CD4-positive, CD25-positive, alpha-beta regulatory T cell (primary cell): ENCODE data around the gene MAP2K5. TPM values are rescaled to one million over a fixed set of nuclear protein-coding genes. Genes with fewer than 3 reads are reported as not detected.
A peak's percentile ranks its signal among the peaks of the same experiment; 100 is the strongest.

ENCODE experiments used
- ATAC-seq, 2 donors: fragments of 150-1000 bp; cut with Tn5 transposase; one replicate each; pipeline ENCODE4 v1.10.0; 2021; ENCODE audit warnings: low read depth in 2 of 2, moderate number of reproducible peaks in 2 of 2, moderate library complexity in 1 of 2
- DNase-seq, 3 donors: peaks; one replicate each; pipeline versions ENCODE4 v3.0.0 to v3.0.0-alpha.2; 2012 to 2022; ENCODE audit warnings: mixed read lengths in 1 of 3
- H3K27ac ChIP-seq: one replicate; pipeline ENCODE4 v1.7.0; 2013; ENCODE audit warnings: mild to moderate bottlenecking, low read length; ENCODE audit not compliant: insufficient read depth, poor library complexity, severe bottlenecking
- H3K27me3 ChIP-seq: one replicate; pipeline ENCODE4 v1.7.0; 2013; ENCODE audit warnings: low read length; ENCODE audit not compliant: control insufficient read depth, insufficient read depth
- H3K36me3 ChIP-seq: one replicate; pipeline ENCODE4 v1.7.0; 2013; ENCODE audit warnings: mild to moderate bottlenecking, low read length, moderate library complexity; ENCODE audit not compliant: control insufficient read depth, insufficient read depth
- H3K4me1 ChIP-seq: 2 replicates; pipeline ENCODE4 v1.7.0; 2013; ENCODE audit warnings: mild to moderate bottlenecking, low read length; ENCODE audit not compliant: insufficient read depth, control insufficient read depth, poor library complexity, severe bottlenecking
- H3K4me3 ChIP-seq: one replicate; pipeline ENCODE4 v1.7.0; 2013; ENCODE audit warnings: low read depth, mild to moderate bottlenecking, low read length, moderate library complexity
- H3K9me3 ChIP-seq, 2 experiments: 1 replicate in 1 of 2; 2 replicates in 1 of 2; pipeline ENCODE4 v1.7.0; 2013; ENCODE audit warnings: low read length in 2 of 2, mild to moderate bottlenecking in 1 of 2, moderate library complexity in 1 of 2; ENCODE audit not compliant: control insufficient read depth in 2 of 2
- H3K27ac Mint-ChIP-seq, 3 donors: one replicate each; pipeline ENCODE4 v1.8.0; 2020 to 2022; ENCODE audit warnings: mild to moderate bottlenecking in 3 of 3, mixed read lengths in 3 of 3, moderate library complexity in 2 of 3
- H3K27me3 Mint-ChIP-seq: one replicate; pipeline ENCODE4 v1.8.0; 2022; ENCODE audit warnings: mild to moderate bottlenecking, mixed read lengths
- H3K36me3 Mint-ChIP-seq: one replicate; pipeline ENCODE4 v1.8.0; 2020; ENCODE audit warnings: mixed read lengths
- H3K4me1 Mint-ChIP-seq, 4 donors: one replicate each; pipeline ENCODE4 v1.8.0; 2020 to 2022; ENCODE audit warnings: mixed read lengths in 4 of 4, mild to moderate bottlenecking in 1 of 4
- H3K4me3 Mint-ChIP-seq, 4 donors: one replicate each; pipeline ENCODE4 v1.8.0; 2020 to 2022; ENCODE audit warnings: mild to moderate bottlenecking in 4 of 4, mixed read lengths in 4 of 4, moderate library complexity in 3 of 4
- H3K9me3 Mint-ChIP-seq, 7 donors: one replicate each; pipeline ENCODE4 v1.8.0; 2020 to 2022; ENCODE audit warnings: mixed read lengths in 7 of 7, mild to moderate bottlenecking in 3 of 7, moderate library complexity in 2 of 7
- polyA plus RNA-seq, 4 donors: library from polyadenylated mRNA; unstranded; fragments of 300-500 nt; fragmentation: Illumina TruSeq; gene quantifications; one replicate each; pipeline ENCODE4 v1.2.3, GENCODE V29; 2021
- total RNA-seq: library from RNA; stranded (reverse); gene quantifications from one replicate; pipeline ENCODE4 v1.2.3, GENCODE V29; 2022

Gene MAP2K5
- total and polyA plus RNA-seq, 5 donors from 2014 or later = 14.5 to 30.8 (median 17.0) TPM

DNA sequence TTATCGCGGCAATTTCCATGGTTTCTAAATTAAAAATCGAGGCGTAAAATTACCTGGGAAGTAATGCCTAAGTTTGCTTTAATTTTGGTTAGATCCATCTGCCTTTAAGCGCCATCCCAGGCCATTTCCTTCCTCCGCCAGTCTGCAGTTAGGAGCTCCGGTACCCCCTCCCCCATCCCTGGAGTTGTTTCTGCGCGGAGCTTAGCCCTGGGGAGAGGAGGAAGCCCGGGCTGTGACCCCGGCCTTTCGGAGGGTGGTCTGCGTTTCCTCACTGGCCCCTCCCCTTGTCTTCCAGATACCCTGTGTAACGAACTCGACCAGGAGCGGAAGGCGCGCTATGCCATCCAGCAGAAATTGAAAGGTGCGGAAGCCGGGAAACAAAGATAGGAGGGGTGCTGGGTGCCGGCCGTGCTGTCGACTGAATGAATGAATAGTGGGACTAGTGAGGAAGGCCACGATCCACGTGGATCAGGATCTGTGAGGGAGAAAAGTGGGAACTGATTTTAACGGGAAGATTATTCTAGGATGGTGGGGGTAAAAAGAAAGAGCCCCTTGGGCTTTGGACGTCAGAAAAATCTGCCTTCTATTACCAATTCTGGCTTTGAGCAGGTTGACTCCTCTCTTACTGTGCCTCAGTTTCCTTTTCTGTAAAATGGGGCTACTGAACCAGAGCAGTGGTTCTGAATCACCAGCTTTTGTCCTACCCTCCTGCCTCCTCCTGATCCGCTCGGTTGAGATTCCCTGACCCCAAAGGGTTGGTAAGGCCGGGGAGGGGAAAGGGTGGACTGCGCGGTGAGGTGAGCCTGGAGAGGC lies 290.6 kb downstream of the MAP2K5 start:
- Histone ChIP-seq H3K27ac (no peak overlapping the region), H3K36me3 (no peaks in the 10 kb centered on the region), H3K4me1 (peaks cover 62% of the 10 kb centered on the region), H3K4me3 (peak overlapping the region; percentile 24), H3K9me3 (no peaks in the 10 kb centered on the region), H3K27me3 (peaks cover 33% of the 10 kb centered on the region)
- no peaks in the 10 kb centered on the region for H3K36me3 Mint-ChIP-seq
- H3K4me1 Mint-ChIP-seq = peaks cover 6 to 57% (median 24%) of the 10 kb centered on the region in 4 donors
- H3K9me3 Mint-ChIP-seq = peaks cover 0 to 6% (median 0%) of the 10 kb centered on the region in 7 donors
- peak overlapping the region in 1 of 3 donors; percentile 57 for H3K27ac Mint-ChIP-seq
- H3K27me3 Mint-ChIP-seq = peaks cover 90% of the 10 kb centered on the region
- DNase-seq (peak in 1 of 3 donors; percentile 6), ATAC-seq (no peak)
- peak overlapping the region; percentile 78 to 98 (median 88) for H3K4me3 Mint-ChIP-seq

DNA sequence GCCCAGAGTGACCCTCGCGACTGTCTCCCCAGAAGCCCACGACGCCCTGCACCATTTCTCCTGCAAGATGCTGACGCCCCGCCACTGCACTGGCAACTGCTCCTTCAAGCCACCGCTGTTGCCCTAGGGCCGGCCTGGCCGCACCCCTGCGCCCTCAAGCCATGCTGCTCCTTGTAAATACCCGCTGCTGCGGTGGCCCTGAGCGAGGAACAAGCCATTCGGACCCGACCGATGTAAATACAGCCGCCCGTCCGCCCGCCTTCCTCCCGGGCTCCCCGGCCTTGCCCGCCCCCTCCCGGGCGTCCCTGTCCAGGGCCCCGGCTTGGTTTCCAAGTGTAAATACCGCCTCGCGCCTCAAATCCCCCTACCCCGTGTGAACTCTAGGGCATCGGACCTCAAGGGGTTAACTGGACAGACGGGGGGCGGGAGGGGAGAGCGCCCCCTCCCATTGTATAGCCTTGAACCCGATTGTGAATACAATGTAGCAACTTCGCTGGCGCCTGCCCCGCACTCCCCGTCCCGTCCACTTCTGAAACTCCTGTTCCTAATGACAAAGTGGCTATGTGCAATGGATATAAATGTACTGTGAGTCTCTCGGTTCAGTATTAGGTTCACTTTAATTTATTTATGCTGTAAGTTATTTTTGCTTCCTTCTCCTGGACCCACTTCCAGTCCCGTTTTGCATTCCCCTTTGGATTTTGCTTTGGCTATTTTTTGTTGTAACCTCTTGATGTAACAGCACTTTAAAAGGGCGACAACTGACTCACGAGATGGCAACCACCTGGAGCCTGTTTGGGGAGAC lies 291.4 kb downstream of the MAP2K5 start:
- no peak overlapping the region for H3K27ac ChIP-seq
- H3K4me1 ChIP-seq = peaks cover 58% of the 10 kb centered on the region
- Mint-ChIP-seq H3K36me3 (no peaks in the 10 kb centered on the region), H3K9me3 (peaks cover 0 to 4% (median 0%) of the 10 kb centered on the region in 7 donors), H3K4me1 (peaks cover 6 to 54% (median 21%) of the 10 kb centered on the region in 4 donors), H3K27me3 (peaks cover 88% of the 10 kb centered on the region), H3K27ac (peak overlapping the region in 1 of 3 donors; percentile 3), H3K4me3 (peak overlapping the region; percentile 78 to 98 (median 88))
- peaks cover 33% of the 10 kb centered on the region for H3K27me3 ChIP-seq
- H3K36me3 ChIP-seq = no peaks in the 10 kb centered on the region
- peak overlapping the region; percentile 78 for H3K4me3 ChIP-seq
- no peaks in the 10 kb centered on the region for H3K9me3 ChIP-seq
- DNase-seq = peak in 2 of 3 donors; percentile 36 to 46
- peak in 1 of 2 donors; percentile 43 for ATAC-seq

DNA sequence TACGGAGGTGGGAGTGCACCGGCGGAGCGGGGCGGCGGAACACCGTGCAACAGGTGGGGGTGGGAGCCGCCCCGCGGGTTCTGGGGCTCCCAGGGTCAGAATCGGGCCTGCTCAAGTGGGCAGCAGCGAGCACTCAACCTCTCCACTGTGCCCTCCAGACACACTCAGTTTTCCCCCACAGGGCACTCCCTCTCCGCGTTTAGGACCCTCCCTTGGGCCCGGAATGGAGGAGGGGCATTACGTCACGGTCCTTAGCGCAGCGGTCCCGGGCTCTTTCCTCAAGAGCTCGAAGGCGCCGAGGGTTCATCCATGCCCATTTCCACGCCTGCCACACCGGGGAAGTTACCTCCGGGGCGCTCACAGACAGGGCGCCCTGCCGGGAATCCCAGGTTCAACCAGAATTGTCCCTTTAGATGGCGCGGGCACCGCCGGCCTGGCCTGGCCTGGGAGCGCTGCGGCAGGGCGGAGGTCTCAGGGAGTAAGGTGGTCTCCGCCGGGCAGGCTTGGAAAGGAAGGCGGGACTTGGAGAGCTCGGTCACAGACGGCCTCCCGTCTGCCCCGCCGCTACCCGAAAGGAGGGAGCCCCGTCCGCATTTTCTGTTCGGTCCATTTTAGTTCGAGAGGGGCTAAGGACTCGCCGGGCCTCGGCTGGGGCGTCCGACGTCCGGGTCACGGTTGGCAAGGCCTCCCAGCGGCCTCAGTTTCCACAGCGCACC lies 292.2 kb downstream of the MAP2K5 start:
- H3K27ac Mint-ChIP-seq = peak overlapping the region in 2 of 3 donors; percentile 3 to 11
- Histone ChIP-seq H3K36me3 (no peaks in the 10 kb centered on the region), H3K27ac (no peak overlapping the region), H3K4me3 (peak overlapping the region; percentile 58), H3K4me1 (peaks cover 57% of the 10 kb centered on the region), H3K9me3 (no peaks in the 10 kb centered on the region), H3K27me3 (peaks cover 33% of the 10 kb centered on the region)
- ATAC-seq = no peak
- peak overlapping the region; percentile 78 to 98 (median 90) for H3K4me3 Mint-ChIP-seq
- H3K36me3 Mint-ChIP-seq = peaks cover under 1% of the 10 kb centered on the region
- peaks cover 9 to 53% (median 22%) of the 10 kb centered on the region in 4 donors for H3K4me1 Mint-ChIP-seq
- peaks cover 0 to 4% (median 0%) of the 10 kb centered on the region in 7 donors for H3K9me3 Mint-ChIP-seq
- peak in 1 of 3 donors; percentile 17 for DNase-seq
- peaks cover 83% of the 10 kb centered on the region for H3K27me3 Mint-ChIP-seq

DNA sequence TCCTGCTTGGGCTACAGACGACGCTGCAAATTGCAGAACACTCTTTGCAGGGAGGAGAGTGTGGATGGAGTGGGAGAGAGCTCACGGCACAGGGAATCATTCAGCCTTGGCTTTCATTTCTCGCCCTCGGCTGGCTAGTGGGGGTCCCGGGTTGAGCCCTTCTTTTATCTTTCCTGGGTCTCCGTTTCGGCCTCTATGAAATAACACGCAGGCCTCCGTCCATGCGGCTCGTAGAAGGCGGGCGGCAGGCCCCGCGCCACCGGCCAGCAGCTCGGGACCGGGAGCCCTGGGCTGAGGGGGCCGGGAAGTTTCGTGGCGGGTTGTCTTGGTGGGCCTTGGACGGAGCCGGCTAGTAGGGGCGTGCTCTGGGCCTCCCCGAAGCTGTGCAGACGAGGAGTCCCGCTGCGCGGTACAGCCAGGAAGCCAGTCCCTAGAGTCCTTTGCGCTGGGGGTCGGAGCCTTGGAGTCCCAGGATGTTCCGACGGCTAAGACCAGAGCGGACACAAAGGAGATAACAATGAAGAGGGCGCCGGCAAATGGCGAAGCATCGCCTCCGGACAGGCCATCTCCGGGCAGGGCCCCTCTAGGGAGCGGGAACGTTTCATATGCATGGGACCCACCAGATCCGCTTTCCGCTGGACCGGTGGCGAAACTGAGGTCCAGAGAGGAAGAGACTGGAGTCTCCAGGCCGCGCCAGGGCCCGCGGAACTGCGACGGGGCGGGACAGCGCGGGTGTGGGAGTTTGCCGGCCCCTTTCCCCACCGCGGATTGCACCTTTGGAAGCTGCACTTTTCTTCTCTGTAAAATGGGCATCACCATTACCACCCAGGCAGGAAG lies 293.0 kb downstream of the MAP2K5 start:
- Mint-ChIP-seq H3K4me1 (peaks cover 11 to 52% (median 24%) of the 10 kb centered on the region in 4 donors), H3K27ac (peak overlapping the region in 2 of 3 donors; percentile 11 to 54), H3K36me3 (peaks cover 5% of the 10 kb centered on the region), H3K27me3 (peaks cover 85% of the 10 kb centered on the region), H3K4me3 (peak overlapping the region; percentile 78 to 98 (median 90)), H3K9me3 (peaks cover 0 to 7% (median 0%) of the 10 kb centered on the region in 7 donors)
- peak overlapping the region; percentile 58 for H3K4me3 ChIP-seq
- DNase-seq (peak in 1 of 3 donors; percentile 32), ATAC-seq (no peak)
- peaks cover 49% of the 10 kb centered on the region for H3K4me1 ChIP-seq
- H3K9me3 ChIP-seq = no peaks in the 10 kb centered on the region
- H3K27ac ChIP-seq = no peak overlapping the region
- no peaks in the 10 kb centered on the region for H3K36me3 ChIP-seq
- H3K27me3 ChIP-seq = peaks cover 29% of the 10 kb centered on the region

DNA sequence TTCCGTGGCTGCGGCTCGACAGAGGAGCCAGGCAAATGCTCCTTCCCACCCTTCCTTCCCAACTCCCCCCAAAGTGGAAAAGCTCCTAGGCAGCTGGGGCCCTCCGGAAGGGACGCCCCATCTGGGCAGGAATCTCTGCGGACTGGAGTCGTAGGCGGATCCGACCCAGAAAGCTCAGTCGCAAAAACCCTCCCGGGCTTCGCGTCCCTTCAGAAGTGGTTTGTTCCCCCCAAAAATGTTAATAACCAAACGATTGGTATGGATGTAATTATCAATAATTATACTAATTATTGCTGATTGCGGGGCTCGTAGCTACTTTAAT lies 293.6 kb downstream of the MAP2K5 start:
- peaks cover 79% of the 10 kb centered on the region for H3K27me3 Mint-ChIP-seq
- peak overlapping the region in 1 of 3 donors; percentile 54 for H3K27ac Mint-ChIP-seq
- no peak for DNase-seq
- H3K4me3 Mint-ChIP-seq = peak overlapping the region; percentile 78 to 98 (median 90)
- ATAC-seq = no peak
- Histone ChIP-seq H3K4me1 (peaks cover 54% of the 10 kb centered on the region), H3K36me3 (no peaks in the 10 kb centered on the region), H3K27me3 (peaks cover 23% of the 10 kb centered on the region), H3K27ac (no peak overlapping the region), H3K4me3 (peak overlapping the region; percentile 58), H3K9me3 (no peaks in the 10 kb centered on the region)
- H3K36me3 Mint-ChIP-seq = peaks cover 5% of the 10 kb centered on the region
- peaks cover 0 to 7% (median 0%) of the 10 kb centered on the region in 7 donors for H3K9me3 Mint-ChIP-seq
- peaks cover 13 to 53% (median 24%) of the 10 kb centered on the region in 4 donors for H3K4me1 Mint-ChIP-seq

DNA sequence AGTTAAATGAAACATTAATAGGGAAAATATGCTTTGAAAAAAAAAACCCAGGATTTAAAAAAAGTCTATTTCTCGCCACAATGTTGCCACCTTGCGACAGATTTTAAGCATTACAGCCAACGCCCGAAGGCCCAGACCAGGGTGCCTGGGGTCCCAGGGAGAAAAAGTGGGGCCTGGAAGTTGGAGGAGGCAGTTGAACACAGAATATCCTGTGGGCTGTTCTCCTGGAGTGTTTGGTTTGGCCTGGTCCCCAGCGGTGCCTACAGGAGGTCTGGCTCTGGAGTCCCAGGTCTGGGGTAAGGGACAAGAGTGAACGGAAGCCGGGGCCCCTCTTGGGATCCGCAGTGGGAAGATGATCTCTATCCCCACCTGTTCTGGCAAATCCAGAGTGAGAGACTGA lies 294.0 kb downstream of the MAP2K5 start:
- peak overlapping the region in 2 of 3 donors; percentile 20 to 54 for H3K27ac Mint-ChIP-seq
- H3K9me3 ChIP-seq = no peaks in the 10 kb centered on the region

More for the DNA sequence above, 294.0 kb downstream of the MAP2K5 start:
- H3K36me3 Mint-ChIP-seq = peaks cover 5% of the 10 kb centered on the region
- peak overlapping the region; percentile 78 to 98 (median 90) for H3K4me3 Mint-ChIP-seq
- Histone ChIP-seq H3K36me3 (no peaks in the 10 kb centered on the region), H3K4me1 (peaks cover 58% of the 10 kb centered on the region), H3K4me3 (peak overlapping the region; percentile 58), H3K27me3 (peaks cover 19% of the 10 kb centered on the region), H3K27ac (no peak overlapping the region)
- no peak for ATAC-seq
- DNase-seq = peak; percentile 44 to 59 (median 56)
- H3K4me1 Mint-ChIP-seq = peaks cover 13 to 57% (median 26%) of the 10 kb centered on the region in 4 donors
- H3K9me3 Mint-ChIP-seq = peaks cover 0 to 7% (median 0%) of the 10 kb centered on the region in 7 donors
- peaks cover 75% of the 10 kb centered on the region for H3K27me3 Mint-ChIP-seq
